ENCODE data around the gene EFCAB6. TPM values are rescaled to one million over a fixed set of nuclear protein-coding genes. Genes with fewer than 3 reads are reported as not detected.

EFCAB6 gene
- total and polyA plus RNA-seq, 7 donors, result 0.07 to 0.84 (median 0.50) TPM

DNA sequence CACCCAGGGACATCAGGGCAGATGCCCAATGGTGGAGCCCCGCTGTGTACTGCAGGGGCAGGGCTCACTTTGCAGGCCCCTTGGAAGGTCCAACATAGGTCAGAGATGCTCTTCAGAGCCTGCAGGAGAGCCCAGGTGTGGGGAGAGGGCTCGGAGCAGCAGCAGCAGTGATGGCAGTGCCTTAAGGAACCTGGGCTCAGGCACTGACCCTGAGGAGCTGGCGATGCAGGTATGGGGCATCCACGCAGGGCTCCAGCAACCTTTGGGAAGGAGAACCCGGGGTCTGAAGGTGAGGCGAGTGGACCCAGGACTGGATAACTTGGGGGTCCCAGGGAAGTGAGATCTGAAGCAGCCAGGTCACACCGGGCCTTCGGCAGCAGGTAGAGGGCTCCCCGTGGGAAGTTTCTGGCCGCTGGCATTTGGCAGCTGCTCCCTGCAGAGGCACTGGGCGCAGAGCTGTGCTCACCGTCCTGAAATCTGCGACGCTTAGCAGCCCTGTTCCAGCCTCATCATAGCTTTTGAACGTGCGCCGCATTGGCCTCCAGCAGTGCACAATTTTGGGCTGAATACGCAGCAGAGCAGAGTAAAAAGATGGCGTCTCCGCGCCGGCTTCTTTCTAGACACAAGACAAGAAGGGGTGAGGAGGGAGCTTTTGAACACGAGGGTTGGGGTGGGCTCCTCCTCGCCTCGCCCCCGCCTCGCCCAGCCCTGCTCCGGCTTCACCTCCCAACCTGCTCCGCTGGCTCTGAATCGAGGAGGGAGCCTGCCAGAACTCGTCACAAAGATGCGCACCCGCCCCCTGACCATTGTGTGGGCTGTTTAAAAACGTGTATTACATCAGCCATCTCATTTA is 281.5 kb downstream of the EFCAB6 start:
- no peaks in the 10 kb centered on the region for H3K9me3 ChIP-seq
- WGBS, 3 donors, result 85 to 86% (median 85%) methylated on average over 34 of the region's 34 CpGs
- peaks cover 0 to 18% (median 6%) of the 10 kb centered on the region in 3 donors for H3K27me3 ChIP-seq (ENCODE audit: insufficient read depth in 3 of 3, low read length in 2 of 3)
- ATAC-seq (no peak), DNase-seq (no peak)
- H3K36me3 ChIP-seq (ENCODE audit: insufficient read depth in 1 of 2, low read depth in 1 of 2), result no peaks in the 10 kb centered on the region
- H3K4me3 ChIP-seq, result no peak overlapping the region
- TF ChIP-seq CTCF (IDR thresholded peaks at IDR 0.05), result no peak
- no peak overlapping the region for H3K27ac ChIP-seq
- intact Hi-C loops (cut with DNase I), result no loop called here
- no peaks in the 10 kb centered on the region for H3K4me1 ChIP-seq

GRCh38 chr22:43529934-43530333 is 282.2 kb downstream of the EFCAB6 start:
- 72 to 75% (median 73%) methylated on average over 9 of the region's 9 CpGs for WGBS, 3 donors
- intact Hi-C loops (cut with DNase I), result no loop called here
- no peak overlapping the region for H3K4me3 ChIP-seq
- no peak for TF ChIP-seq CTCF (IDR thresholded peaks at IDR 0.05)
- DNase-seq, result no peak
- H3K36me3 ChIP-seq (ENCODE audit: insufficient read depth in 1 of 2, low read depth in 1 of 2), result no peaks in the 10 kb centered on the region
- H3K27me3 ChIP-seq (ENCODE audit: insufficient read depth in 3 of 3, low read length in 2 of 3), result peaks cover 0 to 19% (median 6%) of the 10 kb centered on the region in 3 donors
- no peaks in the 10 kb centered on the region for H3K4me1 ChIP-seq
- no peak overlapping the region for H3K27ac ChIP-seq
- no peaks in the 10 kb centered on the region for H3K9me3 ChIP-seq
- ATAC-seq, result no peak

GRCh38 chr22:43529461-43529860 is 282.6 kb downstream of the EFCAB6 start:
- no peaks in the 10 kb centered on the region for H3K9me3 ChIP-seq
- no peak for DNase-seq
- H3K27me3 ChIP-seq (ENCODE audit: insufficient read depth in 3 of 3, low read length in 2 of 3), result peaks cover 0 to 21% (median 6%) of the 10 kb centered on the region in 3 donors
- no peaks in the 10 kb centered on the region for H3K36me3 ChIP-seq (ENCODE audit: insufficient read depth in 1 of 2, low read depth in 1 of 2)
- no peaks in the 10 kb centered on the region for H3K4me1 ChIP-seq
- WGBS, 3 donors, result 93 to 100% (median 98%) methylated on average over 2 of the region's 2 CpGs
- no peak for TF ChIP-seq CTCF (IDR thresholded peaks at IDR 0.05)
- intact Hi-C loops (cut with DNase I), result no loop called here
- no peak overlapping the region for H3K27ac ChIP-seq
- no peak overlapping the region for H3K4me3 ChIP-seq
- no peak for ATAC-seq

DNA sequence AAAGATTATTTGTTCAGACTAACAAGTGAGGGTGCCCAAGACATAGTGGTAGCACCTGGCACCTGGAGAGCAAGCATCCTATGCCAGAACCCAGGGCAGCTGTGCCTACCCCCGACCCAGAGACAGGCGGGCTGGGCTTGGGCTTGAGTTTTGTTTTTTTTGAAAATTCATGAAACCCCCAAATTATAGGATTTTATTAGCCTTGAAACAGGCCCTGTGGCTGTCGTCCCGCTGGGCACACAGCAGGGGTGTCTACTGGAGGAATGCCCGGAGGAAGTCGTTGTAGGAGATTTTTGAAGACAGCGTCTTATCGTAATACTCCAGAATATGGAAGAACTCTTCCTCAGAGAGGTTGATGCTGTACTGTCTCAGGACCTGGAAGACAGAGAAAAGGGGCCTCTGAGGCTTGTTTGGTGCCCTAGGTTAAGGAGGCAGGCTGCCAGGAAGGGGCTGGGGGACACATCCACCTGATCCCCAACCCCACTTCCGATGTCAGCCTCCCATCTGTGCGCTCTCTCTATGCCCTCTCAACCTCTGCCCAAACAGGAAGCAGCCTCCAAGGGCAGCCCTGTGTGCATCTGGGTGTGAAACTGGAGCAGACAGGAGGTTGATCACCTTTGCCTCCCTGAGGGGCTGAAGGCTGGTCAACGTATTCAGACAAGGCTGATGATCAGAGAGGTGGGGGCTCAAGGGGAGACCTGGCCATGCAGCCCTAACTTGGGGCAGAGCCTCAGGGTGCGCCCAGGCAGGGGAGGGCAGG is 283.3 kb downstream of the EFCAB6 start:
- Histone ChIP-seq H3K4me3 (no peak overlapping the region), H3K9me3 (no peaks in the 10 kb centered on the region), H3K36me3 (ENCODE audit: insufficient read depth in 1 of 2, low read depth in 1 of 2) (no peaks in the 10 kb centered on the region), H3K27me3 (ENCODE audit: insufficient read depth in 3 of 3, low read length in 2 of 3) (peaks cover 0 to 21% (median 6%) of the 10 kb centered on the region in 3 donors), H3K4me1 (no peaks in the 10 kb centered on the region), H3K27ac (no peak overlapping the region)
- DNase-seq, result no peak
- ATAC-seq, result no peak
- intact Hi-C loops (cut with DNase I), result no loop called here
- 55 to 63% (median 59%) methylated on average over 12 of the region's 12 CpGs for WGBS, 3 donors
- no peak for TF ChIP-seq CTCF (IDR thresholded peaks at IDR 0.05)

Data from psoas muscle (tissue), 8 donors.